ENCODE data around the gene SDCCAG8.
"Not testable (repeated sequence)": the region's sequence is repeated elsewhere in the genome, so short reads cannot be mapped to it uniquely, and the experiment has no call there.

The SDCCAG8 gene

DNA sequence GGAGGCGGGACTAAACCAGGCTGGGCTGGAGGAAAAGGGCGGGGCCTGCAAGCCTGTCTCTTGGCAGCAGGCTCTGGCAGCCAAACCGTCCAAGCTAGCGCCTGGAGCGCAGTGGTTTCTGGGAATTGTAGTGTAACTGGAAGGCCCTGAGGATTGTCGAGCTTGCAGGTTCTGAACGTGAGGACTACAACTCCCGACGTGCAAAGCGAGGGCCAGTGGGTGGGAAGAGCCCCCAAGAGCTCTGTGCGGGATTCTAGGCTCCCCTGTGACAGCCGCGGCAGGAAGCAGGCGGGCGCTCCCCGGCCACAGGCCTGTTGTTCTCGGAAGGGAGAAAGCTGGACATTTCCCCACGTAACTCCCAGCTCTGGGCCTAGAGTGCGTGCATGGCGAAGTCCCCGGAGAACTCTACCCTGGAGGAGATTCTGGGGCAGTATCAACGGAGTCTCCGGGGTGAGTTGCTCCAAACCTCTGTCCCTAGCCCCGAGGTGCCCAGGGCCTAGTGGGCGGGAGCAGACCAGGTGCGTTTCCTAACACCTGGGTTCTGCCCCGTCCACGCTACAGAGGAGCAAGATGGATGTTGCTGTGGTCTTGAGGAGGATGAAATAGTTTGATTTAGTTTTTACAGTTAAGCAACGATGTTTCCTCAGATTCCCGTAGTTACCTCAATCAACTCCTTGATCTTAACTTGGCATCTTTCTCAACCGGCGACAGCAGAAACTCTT is at the start of gene SDCCAG8:
SDCCAG8 (plus strand) TSS at position 251 of the 722 bp plus-strand sequence; CDS start at position 384, 133 bp downstream.
- peak; percentile 99 for DNase-seq

- DNase-seq = not testable (repeated sequence)
These were observed 43.9 kb upstream of the SDCCAG8 start for GRCh38 chr1:243211984-243212383.

DNA sequence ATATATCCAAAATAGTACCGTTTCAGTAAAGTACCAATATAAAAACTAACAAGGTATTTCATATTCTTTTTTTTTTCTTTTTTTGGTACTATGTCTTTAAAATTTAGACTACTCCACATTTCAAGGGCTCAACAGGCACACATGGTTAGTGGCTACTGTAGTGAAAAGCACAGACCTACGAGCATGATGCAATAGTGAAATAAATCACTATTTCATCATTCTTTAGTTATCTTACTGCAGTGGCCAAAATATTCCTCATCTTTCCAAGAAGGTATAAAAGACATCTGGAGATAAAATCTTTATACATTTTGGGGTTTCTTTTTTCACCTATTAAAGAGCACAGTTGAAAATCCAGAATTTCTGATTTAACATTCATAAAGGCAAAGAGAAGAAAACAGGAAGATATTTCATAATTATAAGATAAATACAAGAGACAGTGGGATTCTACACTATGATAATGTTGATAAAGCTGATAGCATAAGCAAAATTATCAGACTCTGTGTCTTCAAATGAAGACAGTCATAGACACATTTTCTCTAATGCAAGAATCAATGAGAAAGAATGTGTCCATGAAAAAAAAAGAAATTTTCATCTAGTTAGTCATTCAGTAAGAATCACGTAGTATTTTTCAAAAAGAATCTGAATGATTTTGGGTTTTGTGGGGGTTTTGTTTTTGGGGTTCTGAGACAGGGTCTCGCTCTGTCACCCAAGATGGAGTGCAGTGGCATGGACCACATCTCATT is 42.6 kb upstream of the SDCCAG8 start:
- DNase-seq = no peak

GRCh38 chr1:243215276-243215875 is 40.5 kb upstream of the SDCCAG8 start:
- not testable (repeated sequence) for DNase-seq

DNA sequence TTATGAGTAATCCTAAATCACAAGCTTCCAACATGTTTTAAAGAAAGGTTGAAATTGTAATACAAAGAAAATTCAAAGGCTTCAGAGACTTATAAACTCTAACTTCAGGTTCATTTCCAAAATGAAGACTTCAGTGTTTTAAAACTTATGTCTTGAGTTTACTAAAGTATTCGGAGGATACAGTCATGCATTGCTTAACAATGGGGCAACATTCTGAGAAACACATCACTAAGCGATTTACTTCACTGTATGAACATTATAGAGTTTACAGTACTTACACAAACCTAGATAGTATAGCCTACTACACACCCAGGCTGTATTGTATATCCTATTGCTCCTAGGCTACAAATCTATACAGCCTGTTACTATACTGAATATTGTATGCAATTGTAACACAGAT is 39.1 kb upstream of the SDCCAG8 start:
- DNase-seq = no peak

DNA sequence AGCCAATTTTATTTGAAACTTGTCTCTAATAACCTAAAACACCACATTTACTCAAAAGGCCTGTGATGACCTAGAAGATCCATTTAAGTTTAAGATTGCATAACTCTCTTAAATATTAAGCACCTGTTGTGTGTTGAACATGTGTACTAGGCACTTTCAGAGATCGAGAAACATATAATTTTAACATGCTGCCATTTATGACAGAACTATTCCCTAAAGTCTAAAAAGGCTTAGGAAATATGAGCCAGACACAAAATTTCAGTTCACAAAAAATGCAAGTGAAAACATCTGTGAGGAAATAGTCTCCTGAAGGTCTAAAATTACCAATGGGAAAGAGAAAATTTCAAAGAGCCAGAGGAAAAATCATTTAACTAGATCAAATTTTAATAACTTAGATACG is 38.5 kb upstream of the SDCCAG8 start:
- no peak for DNase-seq

GRCh38 chr1:243218059-243218458 is 37.8 kb upstream of the SDCCAG8 start:
- no peak for DNase-seq

- DNase-seq = no peak
These were observed 28.2 kb upstream of the SDCCAG8 start for GRCh38 chr1:243227622-243228021.

DNA sequence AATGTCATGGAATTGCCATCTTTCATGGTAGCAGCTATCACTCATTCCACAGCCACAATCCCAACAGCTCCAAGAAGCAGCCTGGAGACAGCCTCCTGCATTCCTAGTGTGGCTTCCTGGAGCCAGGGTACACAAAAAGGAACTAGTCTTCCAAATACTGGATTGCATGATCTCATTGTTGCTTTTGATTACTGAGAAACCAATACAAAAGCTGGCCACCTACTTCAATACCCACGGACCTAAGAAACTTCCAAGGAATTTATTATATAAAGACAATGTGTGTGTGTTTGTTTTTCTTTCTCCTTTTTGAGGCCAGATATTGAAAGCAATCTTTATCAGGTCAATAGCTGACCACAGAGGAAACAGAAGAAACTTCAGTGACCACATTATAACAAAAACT is 26.3 kb upstream of the SDCCAG8 start:
- no peak for DNase-seq

DNA sequence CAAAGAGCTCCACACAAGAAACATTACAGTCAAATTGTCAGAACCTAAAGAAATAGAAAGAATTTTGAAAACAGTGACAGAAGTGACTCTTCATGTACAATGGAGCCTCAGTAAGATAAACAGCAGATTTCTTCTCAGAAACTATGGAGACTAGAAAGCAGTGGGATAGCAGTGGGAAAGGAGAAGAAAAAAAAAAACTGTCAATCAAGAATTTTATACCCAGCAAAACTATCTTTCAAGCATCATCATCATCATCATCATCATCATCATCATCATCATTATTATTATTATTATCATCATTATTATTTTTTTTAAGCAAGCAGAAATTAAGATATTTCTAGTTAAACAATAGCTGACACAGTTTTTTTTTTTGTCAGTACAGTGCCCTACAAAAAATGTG is 24.9 kb upstream of the SDCCAG8 start:
- no peak for DNase-seq

GRCh38 chr1:243233908-243234307 is 21.9 kb upstream of the SDCCAG8 start:
- DNase-seq = no peak

GRCh38 chr1:243234978-243235647 is 20.7 kb upstream of the SDCCAG8 start:
- no peak for DNase-seq

GRCh38 chr1:243236604-243237252 is 19.1 kb upstream of the SDCCAG8 start:
- no peak for DNase-seq

DNA sequence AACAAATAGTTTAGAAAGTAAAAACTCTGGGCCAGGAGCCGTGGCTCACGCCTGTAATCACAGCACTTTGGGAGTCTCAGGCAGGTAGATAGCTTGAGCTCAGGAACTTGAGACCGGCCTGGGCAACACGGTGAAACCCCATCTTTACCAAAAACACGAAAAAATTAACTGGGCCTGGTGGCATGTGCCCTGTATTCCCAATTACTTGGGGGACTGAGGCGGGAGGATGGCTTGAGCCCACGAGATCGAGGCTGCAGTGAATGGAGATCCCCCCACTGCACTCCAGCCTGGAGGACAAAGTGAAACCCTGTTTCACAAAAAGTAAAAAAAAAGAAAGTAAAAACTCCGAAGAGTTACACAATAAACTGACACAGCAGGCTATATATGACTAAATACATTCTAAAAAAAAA is 11.4 kb upstream of the SDCCAG8 start:
- no peak for DNase-seq

DNA sequence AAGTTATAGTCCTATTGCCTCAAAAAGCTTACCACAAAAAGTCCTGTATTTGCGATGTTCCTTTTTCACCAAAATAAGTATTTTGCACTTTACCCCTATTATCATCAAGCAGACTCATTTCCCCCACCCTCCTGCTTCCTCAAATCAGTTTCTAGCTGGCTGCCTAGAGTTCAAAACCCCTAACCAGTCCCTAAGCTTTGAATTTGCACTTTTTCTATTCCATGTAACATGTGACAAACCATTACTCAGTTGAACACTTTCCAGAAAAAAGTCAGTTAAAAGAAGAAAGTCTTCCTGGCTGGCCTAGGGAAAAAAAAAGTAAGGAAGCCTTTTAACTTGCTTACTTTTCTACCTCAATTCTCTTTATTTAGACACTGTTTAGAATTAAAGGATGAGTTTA is 8.9 kb upstream of the SDCCAG8 start:
- no peak for DNase-seq

DNA sequence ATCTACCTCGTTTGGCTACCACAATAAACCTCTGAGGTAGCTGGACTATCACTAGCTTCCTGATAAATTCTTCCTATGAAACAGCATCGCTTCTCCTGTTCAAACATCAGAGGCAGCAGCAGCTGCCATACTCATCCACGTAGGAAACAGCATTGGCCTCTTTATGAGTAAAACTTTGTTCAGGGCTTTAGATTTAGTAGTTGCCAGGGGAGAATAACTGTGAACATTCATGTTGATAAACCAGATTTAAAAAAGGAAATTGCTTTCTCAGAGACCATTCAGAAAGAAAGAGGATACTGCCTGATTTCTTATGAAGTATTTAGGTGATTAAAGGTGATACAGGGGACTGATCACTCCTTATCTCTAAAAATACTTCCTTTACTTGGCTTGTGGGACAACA is 7.9 kb upstream of the SDCCAG8 start:
- no peak for DNase-seq

GRCh38 chr1:243249214-243249613 is 6.6 kb upstream of the SDCCAG8 start:
- no peak for DNase-seq

- DNase-seq = no peak
These were observed 5.7 kb upstream of the SDCCAG8 start for GRCh38 chr1:243250102-243250501.

GRCh38 chr1:243251539-243251938 is 4.3 kb upstream of the SDCCAG8 start:
- no peak for DNase-seq

GRCh38 chr1:243253211-243253925 is 2.5 kb upstream of the SDCCAG8 start:
- DNase-seq = no peak

GRCh38 chr1:243253926-243254232 is 2.0 kb upstream of the SDCCAG8 start:
- no peak for DNase-seq

- DNase-seq = peak; percentile 68
These were observed 1.5 kb upstream of the SDCCAG8 start for GRCh38 chr1:243254233-243254926.
